DND-41 (cell line): ENCODE measurements around the gene PHYHIPL.

Experiments used
- CTCF ChIP-seq: IDR thresholded peaks from 2 replicates; pipeline ENCODE4 v1.5.1; 2012; ENCODE audit warnings: borderline replicate concordance, low read length, moderate library complexity, mild to moderate bottlenecking; ENCODE audit not compliant: poor library complexity, severe bottlenecking; ENCODE audit errors: extremely low read depth
- EZH2 ChIP-seq: IDR thresholded peaks from 3 replicates; pipeline ENCODE4 v1.6.1; 2012; ENCODE audit warnings: borderline replicate concordance, low read depth, mild to moderate bottlenecking, moderate library complexity, low read length, inconsistent platforms; ENCODE audit not compliant: severe bottlenecking

GRCh38 chr10:59129867-59130266 lies 46.6 kb upstream of the PHYHIPL start:
- TF ChIP-seq CTCF (no peak), EZH2 (no peak)
